ENCODE results near the gene ZMYND8. TPM values are rescaled to one million over a fixed set of nuclear protein-coding genes. Genes with fewer than 3 reads are reported as not detected.

Gene ZMYND8
- total RNA-seq, 1 experiment from 2014 or later = 29.0 TPM

GRCh38 chr20:47281376-47281775 lies 75.1 kb downstream of the ZMYND8 start:
- H2AFZ ChIP-seq (ENCODE audit: low read depth, low read length, poor library complexity, severe bottlenecking) = no peak overlapping the region
- TF ChIP-seq SIN3A (IDR thresholded peaks at IDR 0.05; ENCODE audit: low read depth) = no peak
- TF ChIP-seq EZH2 (IDR thresholded peaks at IDR 0.05) = no peak
- TF ChIP-seq RAD21 (IDR thresholded peaks at IDR 0.05; ENCODE audit: low read depth) = no peak
- no peak for ATAC-seq
- no peaks in the 10 kb centered on the region for H4K20me1 ChIP-seq (ENCODE audit: insufficient read depth)
- no peaks in the 10 kb centered on the region for H3K27me3 ChIP-seq (ENCODE audit: insufficient read depth, low read length)
- H3K36me3 ChIP-seq (ENCODE audit: control insufficient read depth in 1 of 2, insufficient read depth in 2 of 2, low read length in 2 of 2) = peaks cover 30 to 34% of the 10 kb centered on the region in 2 experiments
- peaks cover 5% of the 10 kb centered on the region; the same call in 1 of the 2 replicates for H3K79me2 ChIP-seq (ENCODE audit: insufficient read depth, low read length)
- no peaks in the 10 kb centered on the region for H3K9me3 ChIP-seq (ENCODE audit: control insufficient read depth in 1 of 2, insufficient read depth in 1 of 2, low read depth in 1 of 2, low read length in 2 of 2)
- intact Hi-C loops (cut with micrococcal nuclease) = no loop called here
- ChIA-PET POLR2A (no interaction called here), CTCF (no interaction called here), RAD21 (ENCODE audit: low non-redundant PET in 1 of 2, low total read pairs in 2 of 2, uncharacterized antibody in 2 of 2, unreplicated experiment in 2 of 2) (no interaction called here)
- H3K4me1 ChIP-seq (ENCODE audit: control insufficient read depth in 1 of 2, insufficient read depth in 2 of 2, low read length in 2 of 2) = peaks cover 26 to 33% of the 10 kb centered on the region in 2 experiments
- H3K4me2 ChIP-seq (ENCODE audit: low read length) = no peak overlapping the region
- H3K4me3 ChIP-seq (replicated peaks in 1 of 2; ENCODE audit: low read depth in 1 of 2, low read length in 2 of 2) = no peak overlapping the region
- no peak for DNase-seq (ENCODE audit: low read depth, low spot score)
- no TSS peak for BruUV-seq (replicated peaks)
- H3K9ac ChIP-seq (ENCODE audit: low read length) = no peak overlapping the region
- no peak overlapping the region for H3K27ac ChIP-seq (ENCODE audit: low read depth, low read length)
- no peaks in the 10 kb centered on the region for H3K9me2 ChIP-seq (ENCODE audit: insufficient read depth)

- ATAC-seq = no peak
- Histone ChIP-seq H3K4me3 (replicated peaks in 1 of 2; ENCODE audit: low read depth in 1 of 2, low read length in 2 of 2) (no peak overlapping the region), H3K9me3 (ENCODE audit: control insufficient read depth in 1 of 2, insufficient read depth in 1 of 2, low read depth in 1 of 2, low read length in 2 of 2) (no peaks in the 10 kb centered on the region), H4K20me1 (ENCODE audit: insufficient read depth) (no peaks in the 10 kb centered on the region), H3K4me1 (ENCODE audit: control insufficient read depth in 1 of 2, insufficient read depth in 2 of 2, low read length in 2 of 2) (peaks cover 29 to 40% of the 10 kb centered on the region in 2 experiments), H3K27ac (ENCODE audit: low read depth, low read length) (no peak overlapping the region), H2AFZ (ENCODE audit: low read depth, low read length, poor library complexity, severe bottlenecking) (no peak overlapping the region), H3K27me3 (ENCODE audit: insufficient read depth, low read length) (no peaks in the 10 kb centered on the region), H3K9ac (ENCODE audit: low read length) (no peak overlapping the region), H3K36me3 (ENCODE audit: control insufficient read depth in 1 of 2, insufficient read depth in 2 of 2, low read length in 2 of 2) (peaks cover 36 to 37% of the 10 kb centered on the region in 2 experiments), H3K4me2 (ENCODE audit: low read length) (no peak overlapping the region), H3K9me2 (ENCODE audit: insufficient read depth) (no peaks in the 10 kb centered on the region), H3K79me2 (ENCODE audit: insufficient read depth, low read length) (peaks cover 5% of the 10 kb centered on the region; the same call in 1 of the 2 replicates)
- CTCF ChIA-PET = no interaction called here
- DNase-seq (ENCODE audit: low read depth, low spot score) = no peak
- POLR2A ChIA-PET = no interaction called here
- RAD21 ChIA-PET (ENCODE audit: low non-redundant PET in 1 of 2, low total read pairs in 2 of 2, uncharacterized antibody in 2 of 2, unreplicated experiment in 2 of 2) = no interaction called here
- TF ChIP-seq TCF7L2 (IDR thresholded peaks at IDR 0.05; ENCODE audit: borderline replicate concordance, extremely low read depth, insufficient read depth, insufficient read length) (no peak), ZBTB33 (IDR thresholded peaks at IDR 0.05; ENCODE audit: extremely low read depth, insufficient replicate concordance, low read length) (no peak), SRF (IDR thresholded peaks at IDR 0.05; ENCODE audit: low read depth) (no peak), RAD21 (IDR thresholded peaks at IDR 0.05; ENCODE audit: low read depth) (no peak), ZFX (IDR thresholded peaks at IDR 0.05) (no peak), REST (IDR thresholded peaks at IDR 0.05; ENCODE audit: low read depth) (no peak), ELF1 (IDR thresholded peaks at IDR 0.05; ENCODE audit: borderline replicate concordance, low read depth) (no peak), EZH2 (IDR thresholded peaks at IDR 0.05) (no peak), EZH2phosphoT487 (IDR thresholded peaks at IDR 0.05; ENCODE audit: borderline replicate concordance) (no peak), POLR2A (IDR thresholded peaks at IDR 0.05; ENCODE audit: borderline replicate concordance, extremely low read depth, insufficient read depth, insufficient read length) (no peak), SIN3A (IDR thresholded peaks at IDR 0.05; ENCODE audit: low read depth) (no peak), SP1 (IDR thresholded peaks at IDR 0.05; ENCODE audit: low read depth) (no peak), MAX (IDR thresholded peaks at IDR 0.05) (no peak), EGR1 (IDR thresholded peaks at IDR 0.05; ENCODE audit: low read depth) (no peak)
- no TSS peak for BruUV-seq (replicated peaks)
- intact Hi-C loops (cut with micrococcal nuclease) = no loop called here
Measured at GRCh38 chr20:47280668-47281067, 75.8 kb downstream of the ZMYND8 start.

Data from HCT116 (cell line).